PFSK-1 (cell line): Measurements from ENCODE around the gene KLHL7.

Experiments used
- FOXP2 ChIP-seq: optimal IDR thresholded peaks from 2 replicates; pipeline ENCODE3; 2011; ENCODE audit warnings: borderline replicate concordance, control low read depth, inconsistent platforms; ENCODE audit not compliant: insufficient read depth; ENCODE audit errors: extremely low read length, extremely low read depth
- POLR2AphosphoS5 ChIP-seq: IDR thresholded peaks from 2 replicates; pipeline ENCODE4 v1.6.1; 2012; ENCODE audit warnings: low read depth, mild to moderate bottlenecking, control low read depth, low read length, moderate library complexity
- REST ChIP-seq, 2 experiments: IDR thresholded peaks; 2 replicates each; pipeline versions ENCODE4 v1.6.1 to v1.8.0; 2011 to 2012; ENCODE audit warnings: low read depth in 2 of 2, low read length in 2 of 2, control low read depth in 1 of 2, inconsistent platforms in 1 of 2, mild to moderate bottlenecking in 1 of 2, moderate library complexity in 1 of 2; ENCODE audit not compliant: insufficient read depth in 1 of 2
- SIN3A ChIP-seq: IDR thresholded peaks from 2 replicates; pipeline ENCODE4 v1.6.1; 2012; ENCODE audit warnings: mild to moderate bottlenecking, low read length, moderate library complexity, borderline replicate concordance; ENCODE audit not compliant: insufficient read depth
- TAF1 ChIP-seq: IDR thresholded peaks from 2 replicates; pipeline ENCODE4 v1.6.1; 2012; ENCODE audit warnings: low read length, control low read depth, borderline replicate concordance; ENCODE audit not compliant: insufficient read depth

DNA sequence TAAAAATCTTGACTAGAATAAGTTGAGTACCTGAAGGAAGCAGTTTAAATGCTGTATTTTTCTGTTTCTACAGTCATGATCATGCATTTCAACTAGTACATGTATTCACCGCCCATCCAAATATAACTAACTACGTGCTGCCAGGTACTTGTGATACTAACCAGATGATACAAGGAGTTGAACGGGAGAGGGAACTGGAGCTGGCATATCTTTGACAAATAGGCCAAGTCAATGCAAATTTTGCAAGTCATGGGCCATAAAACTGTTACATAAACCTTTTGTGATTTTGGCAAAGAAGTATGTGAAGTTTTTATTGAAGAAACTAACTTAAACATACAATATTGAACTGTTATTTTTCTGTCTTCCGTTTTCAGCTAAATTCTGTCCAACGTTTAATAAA, 90.7 kb downstream of the KLHL7 start:
- TF ChIP-seq SIN3A (no peak), POLR2AphosphoS5 (no peak), REST (IDR thresholded peaks at IDR 0.05; ENCODE audit: insufficient read depth in 1 of 2, low read depth in 2 of 2, low read length in 2 of 2) (no peak), TAF1 (no peak), FOXP2 (no peak)
